ENCODE measurements around the gene ZNHIT6.

ZNHIT6 gene, protein sequence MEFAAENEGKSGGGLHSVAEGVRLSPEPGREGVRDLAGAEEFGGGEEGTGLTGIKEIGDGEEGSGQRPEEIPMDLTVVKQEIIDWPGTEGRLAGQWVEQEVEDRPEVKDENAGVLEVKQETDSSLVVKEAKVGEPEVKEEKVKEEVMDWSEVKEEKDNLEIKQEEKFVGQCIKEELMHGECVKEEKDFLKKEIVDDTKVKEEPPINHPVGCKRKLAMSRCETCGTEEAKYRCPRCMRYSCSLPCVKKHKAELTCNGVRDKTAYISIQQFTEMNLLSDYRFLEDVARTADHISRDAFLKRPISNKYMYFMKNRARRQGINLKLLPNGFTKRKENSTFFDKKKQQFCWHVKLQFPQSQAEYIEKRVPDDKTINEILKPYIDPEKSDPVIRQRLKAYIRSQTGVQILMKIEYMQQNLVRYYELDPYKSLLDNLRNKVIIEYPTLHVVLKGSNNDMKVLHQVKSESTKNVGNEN

DNA sequence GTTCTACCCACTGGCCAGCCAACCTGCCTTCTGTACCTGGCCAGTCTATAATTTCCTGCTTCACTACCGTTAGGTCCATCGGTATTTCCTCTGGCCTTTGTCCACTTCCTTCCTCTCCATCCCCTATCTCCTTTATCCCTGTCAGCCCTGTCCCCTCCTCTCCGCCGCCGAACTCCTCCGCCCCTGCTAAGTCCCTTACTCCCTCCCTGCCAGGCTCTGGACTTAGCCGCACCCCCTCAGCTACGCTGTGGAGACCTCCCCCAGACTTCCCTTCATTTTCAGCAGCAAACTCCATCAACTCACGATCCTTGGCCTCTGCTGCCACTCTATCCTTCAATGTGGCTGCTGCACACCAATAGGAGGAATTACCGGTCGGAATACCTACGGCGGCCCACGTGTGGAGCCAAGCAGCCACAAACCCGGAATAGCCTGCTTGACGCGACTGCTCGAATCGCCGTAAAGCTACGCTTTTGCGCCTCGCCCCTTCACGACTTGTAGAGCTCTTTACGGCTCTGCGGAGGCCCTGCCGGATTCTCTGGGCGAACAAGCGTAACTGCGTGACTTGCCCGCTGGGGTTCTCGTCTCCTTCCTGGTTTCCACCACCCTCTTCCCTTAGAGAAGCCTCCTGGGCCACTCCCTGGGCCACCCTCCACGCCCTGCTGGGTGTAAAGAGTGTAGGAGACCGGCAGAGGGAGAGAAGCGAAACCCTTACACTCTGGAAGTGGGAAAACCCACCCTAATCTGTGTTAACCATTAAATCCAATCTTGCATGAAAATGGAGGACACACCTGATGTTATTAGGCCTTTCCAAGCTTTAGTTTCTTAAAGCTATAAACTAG lies at the start of gene ZNHIT6:
TSS of gene ZNHIT6 (minus strand) at position 444 of the 839 bp plus-strand sequence. CDS start at position 295, 149 bp downstream.
- peak; percentile 100 for DNase-seq

DNA sequence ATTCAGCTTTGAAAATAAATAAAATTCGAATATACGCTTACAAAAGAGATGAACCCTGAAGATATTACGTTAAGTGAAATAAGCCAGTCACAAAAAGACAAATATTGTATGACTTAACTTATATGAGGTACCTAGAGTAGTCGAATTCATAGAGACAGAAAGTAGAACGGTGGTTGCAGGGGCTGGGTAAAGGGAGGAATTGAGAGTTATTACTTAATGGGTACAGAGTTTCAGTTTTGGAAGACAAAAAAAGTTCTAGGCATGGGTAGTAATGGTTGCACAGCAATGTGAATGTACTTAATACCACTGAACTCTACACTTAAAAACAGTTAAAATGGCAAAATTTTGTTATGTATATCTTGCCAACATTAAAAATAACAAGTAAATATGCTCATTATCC lies 48.6 kb upstream of the ZNHIT6 start:
- no peak for DNase-seq

DNA sequence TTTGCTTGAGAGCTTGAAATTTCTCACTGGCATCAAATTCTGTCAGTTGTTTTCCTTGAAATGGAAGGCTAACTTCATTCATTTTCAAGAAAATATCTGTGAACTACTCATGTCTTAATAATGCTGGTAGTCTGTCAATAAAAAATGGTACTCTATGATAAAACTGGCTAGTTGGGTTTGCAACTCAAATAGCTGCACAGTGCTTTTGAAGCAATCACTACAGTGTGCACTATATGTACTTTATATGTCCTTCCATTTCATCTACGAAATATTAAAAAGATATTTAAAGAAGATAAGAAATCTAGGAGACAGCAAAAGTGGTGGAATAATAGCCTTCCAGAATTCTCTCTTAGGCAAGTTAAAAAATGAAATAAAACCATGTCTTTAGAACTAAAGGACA lies 39.9 kb upstream of the ZNHIT6 start:
- DNase-seq: peak; percentile 65

DNA sequence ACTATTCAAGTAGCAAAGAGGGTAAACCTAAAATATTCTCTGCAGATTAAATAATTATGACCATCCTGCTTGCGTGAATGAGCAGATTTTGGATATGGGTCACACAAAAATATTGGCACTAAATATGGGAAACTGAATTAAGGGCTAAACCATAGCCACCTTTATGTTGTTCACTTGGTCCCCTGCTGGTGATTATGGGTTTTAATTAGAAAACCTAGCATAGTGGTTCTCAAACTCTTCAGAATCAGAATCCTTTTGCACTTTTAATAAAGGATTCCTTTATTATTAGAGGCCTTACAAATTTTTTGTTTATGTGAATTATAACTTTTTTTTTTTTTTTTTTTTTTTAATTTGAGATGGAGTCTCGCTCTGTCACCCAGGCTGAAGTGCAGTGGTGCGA lies 38.5 kb upstream of the ZNHIT6 start:
- peak; percentile 6 for DNase-seq

DNA sequence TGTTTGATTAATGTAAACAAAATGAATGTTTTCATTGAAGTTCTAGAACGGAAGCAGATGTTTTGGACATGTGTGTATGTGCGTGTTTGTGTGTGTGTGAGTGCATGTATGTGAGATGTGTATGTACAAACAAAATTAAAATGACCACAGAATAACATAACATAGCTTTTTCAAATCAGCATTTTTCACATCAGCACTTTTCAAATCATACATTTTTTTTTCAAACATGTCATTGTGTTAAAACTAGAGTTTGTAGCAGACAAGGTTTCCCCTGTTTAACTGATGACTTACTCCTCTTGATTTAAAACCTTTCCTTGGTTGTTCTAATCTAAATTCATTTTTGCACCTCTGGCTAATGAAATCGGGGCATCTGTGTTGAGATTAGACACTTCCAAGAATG lies 35.6 kb upstream of the ZNHIT6 start:
- no peak for DNase-seq

DNA sequence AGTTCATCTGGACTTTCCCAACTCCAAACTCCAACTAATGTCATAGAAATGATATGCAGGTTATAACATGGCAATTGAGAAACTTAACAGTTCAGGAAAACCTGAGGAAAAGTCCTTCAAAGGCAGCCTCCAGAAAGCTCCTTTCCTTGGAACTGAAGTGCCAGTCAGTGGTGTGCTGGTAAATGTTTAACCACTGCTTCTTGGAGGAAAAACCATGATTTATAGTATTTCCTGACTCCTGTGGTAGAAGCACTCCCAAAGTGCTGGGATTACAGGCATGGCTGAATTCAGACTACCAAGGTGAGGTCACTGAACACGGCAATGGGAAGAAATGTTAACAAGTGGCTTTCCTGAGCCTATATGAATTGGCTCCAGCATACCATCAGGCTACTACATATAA lies 26.7 kb upstream of the ZNHIT6 start:
- DNase-seq: peak; percentile 86

DNA sequence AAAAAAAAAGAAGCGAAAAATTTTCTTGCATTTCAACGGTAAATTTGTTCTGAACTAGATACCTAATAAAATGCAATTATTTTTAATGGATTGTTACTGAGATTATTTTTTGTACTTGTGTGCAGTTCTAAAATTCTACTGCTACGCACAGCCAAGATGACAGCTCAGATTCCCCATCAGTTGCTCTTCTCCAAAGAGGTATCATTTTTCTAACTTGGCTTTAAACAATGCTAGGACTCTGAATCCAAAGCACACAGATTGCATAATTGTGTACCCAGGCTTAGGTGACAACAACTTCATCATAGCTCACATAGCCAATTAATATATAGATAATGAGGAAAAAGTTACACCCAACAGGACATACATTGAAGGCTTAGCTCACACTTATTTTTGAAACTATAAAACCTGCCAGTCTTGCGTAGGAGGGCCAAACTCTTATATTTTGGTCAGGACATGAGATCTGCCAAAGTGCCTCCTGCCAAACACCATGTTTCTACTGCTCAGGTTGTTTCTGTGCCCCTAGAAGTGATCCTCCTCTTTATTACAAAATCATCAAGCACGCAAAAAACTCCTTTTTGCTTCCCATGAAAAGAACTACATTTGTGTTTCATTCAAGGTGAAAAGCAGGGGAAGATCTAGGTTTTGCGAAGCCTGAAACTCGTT lies 10.6 kb upstream of the ZNHIT6 start:
- no peak for DNase-seq

DNA sequence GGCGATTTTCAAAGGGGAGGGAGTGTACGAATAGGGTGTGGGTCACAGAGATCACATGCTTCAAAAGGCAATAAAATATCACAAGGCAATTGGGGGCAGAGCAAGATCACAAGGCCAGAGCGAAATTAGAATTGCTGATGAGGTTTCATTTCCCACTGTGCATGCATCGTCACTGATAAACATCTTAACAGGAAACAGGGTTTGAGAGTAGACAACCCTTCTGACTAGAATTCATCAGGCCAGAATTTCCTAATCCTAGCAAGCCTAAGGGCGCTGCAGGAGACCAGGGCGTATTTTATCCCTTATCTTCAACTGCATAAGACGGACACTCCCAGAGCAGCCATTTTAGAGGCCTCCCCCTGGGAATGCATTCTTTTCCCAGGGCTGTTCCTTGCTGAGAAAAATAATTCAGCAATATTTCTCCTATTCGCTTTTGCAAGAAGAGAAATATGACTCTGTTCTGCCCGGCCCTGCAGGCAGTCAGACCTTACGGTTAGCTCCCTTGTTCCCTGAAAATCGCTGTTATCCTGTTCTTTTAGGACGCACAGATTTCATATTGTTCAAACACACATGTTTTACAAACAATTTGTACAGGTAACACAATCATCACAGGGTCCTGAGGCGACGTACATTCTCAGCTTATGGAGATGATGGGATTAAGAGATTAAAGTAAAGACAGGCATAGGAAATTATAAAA lies 6.3 kb upstream of the ZNHIT6 start:
- peak; percentile 18 for DNase-seq

DNA sequence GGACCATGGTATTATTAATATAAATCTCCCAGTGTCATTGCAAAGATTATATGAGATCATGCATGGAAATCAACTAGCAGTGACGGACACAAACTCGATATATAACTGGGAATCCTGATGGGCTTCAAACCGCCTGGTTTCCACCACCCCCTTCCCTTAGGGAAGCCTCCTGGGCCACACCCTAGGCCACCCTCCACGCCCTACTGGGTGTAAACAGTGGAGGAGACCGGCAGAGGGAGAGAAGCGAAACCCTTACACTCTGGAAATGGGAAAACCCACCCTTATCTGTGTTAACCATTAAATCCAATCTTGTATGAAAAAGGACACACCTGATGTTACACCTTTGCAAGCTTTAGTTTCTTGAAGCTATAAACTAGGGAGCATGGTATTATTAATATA lies 595 bp upstream of the ZNHIT6 start:
- peak; percentile 64 for DNase-seq

DNA sequence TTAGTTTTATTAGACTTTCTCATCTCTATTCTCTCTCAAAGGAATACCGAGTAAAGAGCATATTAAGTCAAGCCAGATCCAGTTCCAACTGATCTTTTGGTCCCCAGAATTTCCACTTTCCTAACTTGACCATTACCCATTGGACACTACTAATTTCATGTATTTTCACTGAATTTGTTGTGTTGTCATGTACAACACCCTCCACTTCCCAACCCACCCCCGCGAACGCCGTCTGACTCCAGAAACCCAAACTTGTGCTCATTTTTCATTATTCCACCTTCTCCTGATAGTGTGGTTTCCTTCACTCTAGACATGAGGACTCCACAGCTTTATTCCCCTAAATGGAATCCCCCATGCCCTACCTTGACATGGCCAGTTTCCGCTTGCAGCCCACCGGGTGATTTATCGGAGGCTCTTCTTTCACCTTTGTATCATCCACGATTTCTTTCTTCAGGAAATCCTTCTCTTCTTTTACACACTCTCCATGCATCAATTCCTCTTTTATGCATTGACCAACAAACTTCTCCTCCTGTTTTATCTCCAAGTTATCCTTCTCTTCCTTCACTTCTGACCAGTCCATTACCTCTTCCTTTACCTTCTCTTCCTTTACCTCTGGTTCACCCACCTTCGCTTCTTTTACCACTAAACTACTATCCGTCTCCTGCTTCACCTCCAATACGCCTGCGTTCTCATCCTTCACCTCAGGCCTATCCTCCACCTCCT lies 805 bp downstream of the ZNHIT6 start:
- DNase-seq: no peak

DNA sequence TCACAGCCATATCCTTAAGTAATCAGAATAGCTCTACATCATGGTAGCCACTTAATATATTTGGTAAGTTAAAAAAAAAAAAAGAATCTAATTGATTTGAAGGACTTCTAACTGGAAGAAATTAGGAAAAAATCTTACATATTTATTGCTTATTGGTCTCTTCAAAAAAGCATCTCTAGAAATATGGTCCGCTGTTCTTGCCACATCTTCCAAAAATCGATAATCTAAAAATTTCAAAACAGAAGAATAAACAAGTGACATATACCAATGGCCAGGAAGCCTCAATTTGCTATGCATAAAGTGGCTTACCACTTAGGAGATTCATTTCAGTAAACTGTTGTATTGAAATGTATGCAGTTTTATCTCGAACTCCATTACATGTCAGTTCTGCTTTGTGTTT lies 2.3 kb downstream of the ZNHIT6 start:
- DNase-seq: no peak

DNA sequence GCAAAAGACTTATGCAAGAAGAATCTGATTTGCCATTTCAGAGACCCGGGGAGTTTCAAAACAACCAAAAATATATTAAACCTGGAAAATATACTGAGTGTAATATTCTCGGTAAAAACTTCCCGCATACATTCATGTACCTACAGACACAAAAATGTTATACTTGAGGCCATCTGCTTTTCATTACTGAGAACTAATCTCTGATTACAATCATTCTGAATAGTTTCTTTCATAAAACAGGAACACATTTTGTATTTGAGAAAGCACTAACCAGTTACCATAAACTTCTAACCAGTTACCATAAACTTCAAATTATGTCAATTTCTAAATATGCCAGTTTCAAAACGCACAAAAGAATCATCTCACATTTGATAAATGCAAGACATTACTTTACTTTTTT lies 7.8 kb downstream of the ZNHIT6 start:
- DNase-seq: no peak

DNA sequence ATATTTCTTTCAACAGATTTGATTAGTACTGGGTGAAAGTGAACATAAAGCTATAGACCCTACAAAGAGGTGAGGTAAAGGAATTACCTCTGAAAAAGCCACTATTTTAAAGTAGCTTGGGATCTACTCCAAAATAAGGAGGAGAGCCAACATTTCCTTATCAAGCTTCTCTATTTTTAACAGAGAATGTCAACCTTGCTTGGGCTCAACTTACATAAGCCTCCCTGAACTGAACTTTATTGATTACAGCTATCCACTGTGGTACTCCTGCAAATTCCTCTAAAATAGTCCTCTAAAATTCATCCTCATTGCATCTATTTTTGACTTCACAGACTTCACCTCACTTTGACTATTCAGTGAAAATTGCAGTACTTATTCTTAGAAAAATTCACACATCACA lies 10.3 kb downstream of the ZNHIT6 start:
- DNase-seq: no peak

DNA sequence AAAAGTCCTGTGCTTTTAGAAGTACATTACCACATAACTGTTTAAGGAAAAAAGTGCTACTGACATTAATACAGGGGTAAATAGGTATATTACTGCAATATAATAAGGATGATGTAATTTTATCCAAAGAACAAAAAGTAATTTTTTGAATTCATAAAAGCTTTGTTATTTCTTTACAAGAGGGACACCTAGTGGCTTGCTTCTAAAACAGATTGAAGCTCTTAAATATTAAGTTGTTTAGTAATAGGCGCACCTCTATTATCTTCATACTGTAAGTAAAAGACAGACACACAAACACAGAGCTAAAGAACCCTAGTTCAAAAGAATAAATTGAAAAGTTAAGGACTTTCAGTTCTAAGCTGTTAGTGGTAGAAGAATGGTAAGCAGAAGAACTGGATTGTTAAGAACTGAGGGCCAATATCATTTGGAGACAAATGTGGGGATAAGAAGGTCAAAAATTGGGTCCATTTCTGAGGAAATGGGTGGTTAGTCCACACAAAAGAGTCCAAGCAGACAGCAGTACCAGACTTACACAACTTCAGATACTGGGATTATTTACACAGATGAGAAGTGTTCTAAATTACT lies 15.4 kb downstream of the ZNHIT6 start:
- peak; percentile 69 for DNase-seq

DNA sequence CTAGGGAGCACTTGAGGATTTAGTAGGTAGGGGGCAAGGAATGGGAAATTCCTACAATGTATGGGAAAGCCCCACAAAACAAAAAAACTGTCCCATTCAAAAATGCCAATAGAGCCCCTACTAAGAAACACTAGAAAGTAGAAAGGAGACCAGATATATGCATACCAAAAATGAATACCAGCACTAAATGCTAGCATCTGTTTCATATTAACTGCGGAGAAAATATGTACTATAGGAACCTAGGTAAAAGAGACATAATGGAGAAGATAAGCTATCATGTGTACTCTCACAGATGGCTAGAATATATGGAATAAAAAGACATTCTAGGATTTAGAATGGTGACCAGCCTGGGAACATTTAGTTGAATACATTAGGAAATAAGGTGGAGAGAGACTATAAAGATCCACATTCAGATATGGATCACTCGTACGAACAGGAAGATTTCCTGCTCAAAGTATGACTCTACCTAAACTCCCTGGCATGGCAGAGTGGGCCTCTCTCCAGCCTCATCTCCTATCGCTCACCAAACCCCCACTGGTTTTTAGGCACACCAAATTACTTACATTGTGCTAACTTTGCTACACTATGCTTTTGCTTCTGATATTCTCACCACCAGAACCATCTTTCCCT lies 18.3 kb downstream of the ZNHIT6 start:
- DNase-seq: no peak

DNA sequence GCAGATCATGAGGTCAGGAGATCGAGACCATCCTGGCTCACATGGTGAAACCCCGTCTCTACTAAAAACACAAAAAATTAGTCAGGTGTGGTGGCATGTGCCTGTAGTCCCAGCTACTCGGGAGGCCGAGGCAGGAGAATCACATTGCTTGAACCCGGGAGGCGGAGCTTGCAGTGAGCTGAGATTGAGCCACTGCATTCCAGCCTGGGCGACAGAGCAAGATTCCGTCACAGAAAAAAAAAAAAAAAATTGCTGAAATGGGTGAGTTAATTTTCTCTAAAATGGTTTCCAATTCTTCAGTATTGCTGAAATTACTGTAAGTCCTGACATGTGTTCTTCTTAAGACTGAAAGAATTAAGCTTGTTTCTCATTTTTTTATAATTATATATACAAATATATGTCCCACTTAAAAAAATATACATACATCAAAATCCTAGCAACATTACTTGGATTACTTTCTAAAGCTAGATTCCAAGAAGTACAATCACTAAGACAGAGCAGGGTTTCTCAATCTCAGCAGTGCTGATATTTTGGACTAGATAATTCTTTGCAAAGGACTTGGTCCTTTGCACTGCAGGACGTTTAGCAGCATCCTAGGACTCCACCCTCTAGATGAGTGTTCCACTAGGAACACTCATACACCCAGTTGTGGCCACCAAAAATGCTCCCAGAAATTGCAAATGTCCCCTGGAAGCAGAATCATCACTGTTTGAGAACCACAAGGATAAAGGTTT lies 24.8 kb downstream of the ZNHIT6 start:
- no peak for DNase-seq

DNA sequence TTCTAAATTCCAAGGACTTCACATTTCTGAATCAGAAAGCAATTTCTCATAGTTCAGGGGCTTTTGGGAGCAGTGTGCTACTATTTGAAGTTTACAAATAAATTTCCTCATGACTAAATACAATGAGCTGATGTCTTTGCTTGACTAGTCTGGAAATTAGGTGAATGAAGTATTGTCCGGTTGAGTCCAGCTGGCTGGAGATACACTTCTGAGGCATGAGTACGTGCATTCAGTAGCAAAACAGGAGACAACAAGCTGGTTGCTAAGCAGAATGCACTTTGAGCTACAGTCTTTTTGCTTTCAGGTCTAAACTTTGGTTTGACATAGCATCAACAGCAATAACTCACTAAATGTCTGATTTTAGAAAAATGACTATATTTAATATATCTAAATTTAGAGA lies 27.1 kb downstream of the ZNHIT6 start:
- peak; percentile 60 for DNase-seq

DNA sequence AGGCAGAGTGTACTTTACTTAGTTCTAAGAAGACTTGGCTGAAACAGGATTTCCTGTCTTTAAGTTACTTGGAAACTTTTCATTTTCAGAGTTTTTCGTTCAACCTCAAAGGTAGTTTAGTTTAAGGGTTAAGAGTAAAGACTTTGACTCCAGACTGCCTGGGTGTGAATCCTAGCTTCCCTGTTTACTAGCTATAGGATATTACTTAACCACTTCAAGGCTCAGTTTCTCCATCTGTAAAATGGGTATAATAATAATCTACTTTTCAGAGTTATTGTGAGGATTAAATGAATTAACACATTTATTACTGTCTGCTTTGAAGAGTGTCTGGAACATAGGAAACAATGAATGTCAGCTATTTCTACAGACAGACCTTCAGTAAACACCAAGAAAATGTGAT lies 30.0 kb downstream of the ZNHIT6 start:
- DNase-seq: no peak

DNA sequence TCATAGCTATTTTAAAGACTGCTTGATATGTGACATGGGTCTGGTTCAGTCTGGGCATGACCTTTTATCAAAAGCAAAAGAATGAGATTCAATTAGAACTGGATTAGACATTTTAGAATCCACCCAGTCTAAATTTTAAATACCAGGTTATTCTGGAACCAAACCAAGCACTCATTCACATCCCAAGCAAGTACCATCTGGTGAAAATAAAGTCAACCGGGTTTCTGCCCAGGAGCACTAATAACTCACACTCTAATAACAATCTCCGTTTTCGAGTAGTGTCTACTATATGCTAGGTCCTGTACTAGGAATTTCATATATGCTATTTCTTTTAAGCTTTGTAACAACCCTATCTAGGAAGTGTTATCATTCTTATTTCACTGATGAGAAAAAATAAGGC lies 30.6 kb downstream of the ZNHIT6 start:
- no peak for DNase-seq

DNA sequence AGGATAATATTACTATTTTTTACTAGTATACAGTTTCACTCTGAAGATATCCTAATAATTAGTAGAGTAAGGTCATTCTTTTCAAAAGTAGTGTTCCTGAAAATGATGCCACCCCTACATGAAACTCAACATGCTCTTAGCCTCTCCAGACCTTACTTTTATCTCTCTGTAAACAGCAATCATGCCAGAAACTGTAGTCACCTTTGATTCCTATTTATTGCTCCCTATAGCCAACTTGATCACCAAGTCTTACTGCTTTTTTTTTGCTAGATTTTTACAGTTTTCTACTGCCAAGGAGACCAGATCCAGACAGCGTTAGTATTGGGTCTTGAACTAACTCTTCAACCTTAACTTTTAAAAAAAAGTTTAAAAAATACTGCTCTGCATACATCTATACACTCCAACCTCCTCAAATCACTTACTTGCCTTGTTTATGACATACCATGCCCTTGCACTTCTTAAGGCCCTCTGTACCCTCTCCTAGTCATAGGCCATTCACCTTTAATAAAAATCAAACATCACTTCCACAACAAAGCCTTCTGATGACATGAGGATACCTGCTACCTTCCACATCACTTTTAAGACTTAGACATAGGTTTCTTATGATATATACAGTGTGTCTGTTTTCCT lies 36.1 kb downstream of the ZNHIT6 start:
- no peak for DNase-seq

All from DMS53 (cell line).